ENCODE measurements around the gene PSMG1. TPM values are rescaled to one million over a fixed set of nuclear protein-coding genes. Genes with fewer than 3 reads are reported as not detected.
A peak's percentile ranks its signal among the peaks of the same experiment; 100 is the strongest.

Gene PSMG1
- total RNA-seq, 2 donors from 2014 or later, result 41.2 to 78.1 TPM

DNA sequence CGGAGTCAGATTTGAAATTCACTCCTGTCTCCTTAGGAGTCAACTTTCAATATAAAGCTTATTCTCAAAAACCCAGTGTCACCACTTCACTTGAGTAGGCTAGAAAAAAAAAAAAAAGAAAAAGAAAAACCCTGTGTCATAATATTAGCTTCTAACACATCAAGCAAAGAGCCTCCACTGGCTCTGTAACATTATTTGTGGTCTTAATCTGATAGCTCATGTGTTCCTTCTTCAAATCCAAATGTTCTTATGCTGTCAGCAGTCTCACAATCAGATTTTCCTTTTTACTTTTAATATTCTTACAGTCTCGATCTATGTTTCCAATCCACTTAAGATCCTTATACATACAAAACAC, 26.1 kb upstream of the PSMG1 start:
- TF ChIP-seq, protein P1, sequence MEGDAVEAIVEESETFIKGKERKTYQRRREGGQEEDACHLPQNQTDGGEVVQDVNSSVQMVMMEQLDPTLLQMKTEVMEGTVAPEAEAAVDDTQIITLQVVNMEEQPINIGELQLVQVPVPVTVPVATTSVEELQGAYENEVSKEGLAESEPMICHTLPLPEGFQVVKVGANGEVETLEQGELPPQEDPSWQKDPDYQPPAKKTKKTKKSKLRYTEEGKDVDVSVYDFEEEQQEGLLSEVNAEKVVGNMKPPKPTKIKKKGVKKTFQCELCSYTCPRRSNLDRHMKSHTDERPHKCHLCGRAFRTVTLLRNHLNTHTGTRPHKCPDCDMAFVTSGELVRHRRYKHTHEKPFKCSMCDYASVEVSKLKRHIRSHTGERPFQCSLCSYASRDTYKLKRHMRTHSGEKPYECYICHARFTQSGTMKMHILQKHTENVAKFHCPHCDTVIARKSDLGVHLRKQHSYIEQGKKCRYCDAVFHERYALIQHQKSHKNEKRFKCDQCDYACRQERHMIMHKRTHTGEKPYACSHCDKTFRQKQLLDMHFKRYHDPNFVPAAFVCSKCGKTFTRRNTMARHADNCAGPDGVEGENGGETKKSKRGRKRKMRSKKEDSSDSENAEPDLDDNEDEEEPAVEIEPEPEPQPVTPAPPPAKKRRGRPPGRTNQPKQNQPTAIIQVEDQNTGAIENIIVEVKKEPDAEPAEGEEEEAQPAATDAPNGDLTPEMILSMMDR (IDR thresholded peaks at IDR 0.05), result no peak
- no peak overlapping the region for H3K9ac ChIP-seq (ENCODE audit: low read depth in 2 of 2, low read length in 2 of 2)
- H3K27me3 ChIP-seq, result no peaks in the 10 kb centered on the region
- H3K4me1 ChIP-seq, result no peaks in the 10 kb centered on the region
- no peaks in the 10 kb centered on the region for H3K9me3 ChIP-seq
- no peak overlapping the region for H3K27ac ChIP-seq
- intact Hi-C loops (cut with DNase I), result no loop called here
- H3K36me3 ChIP-seq, result peaks cover 18% of the 10 kb centered on the region
- no peak for DNase-seq
- no peak overlapping the region for H3K4me3 ChIP-seq

GRCh38 chr21:39208624-39209333, 25.5 kb upstream of the PSMG1 start:
- Histone ChIP-seq H3K27me3 (no peaks in the 10 kb centered on the region), H3K36me3 (peaks cover 18% of the 10 kb centered on the region), H3K9me3 (no peaks in the 10 kb centered on the region), H3K9ac (ENCODE audit: low read depth in 2 of 2, low read length in 2 of 2) (no peak overlapping the region), H3K4me3 (no peak overlapping the region), H3K4me1 (no peaks in the 10 kb centered on the region), H3K27ac (no peak overlapping the region)
- DNase-seq, result peak; percentile 62
- intact Hi-C loops (cut with DNase I), result no loop called here
- TF ChIP-seq, protein P1 (IDR thresholded peaks at IDR 0.05), result no peak

- intact Hi-C loops (cut with DNase I), result no loop called here
- DNase-seq, result no peak
- Histone ChIP-seq H3K4me1 (no peaks in the 10 kb centered on the region), H3K27me3 (no peaks in the 10 kb centered on the region), H3K9me3 (no peaks in the 10 kb centered on the region), H3K4me3 (no peak overlapping the region), H3K36me3 (peaks cover 35% of the 10 kb centered on the region), H3K9ac (ENCODE audit: low read depth in 2 of 2, low read length in 2 of 2) (no peak overlapping the region), H3K27ac (no peak overlapping the region)
- TF ChIP-seq, protein P1 (IDR thresholded peaks at IDR 0.05), result no peak
Observed at GRCh38 chr21:39204134-39204533, 20.9 kb upstream of the PSMG1 start.

DNA sequence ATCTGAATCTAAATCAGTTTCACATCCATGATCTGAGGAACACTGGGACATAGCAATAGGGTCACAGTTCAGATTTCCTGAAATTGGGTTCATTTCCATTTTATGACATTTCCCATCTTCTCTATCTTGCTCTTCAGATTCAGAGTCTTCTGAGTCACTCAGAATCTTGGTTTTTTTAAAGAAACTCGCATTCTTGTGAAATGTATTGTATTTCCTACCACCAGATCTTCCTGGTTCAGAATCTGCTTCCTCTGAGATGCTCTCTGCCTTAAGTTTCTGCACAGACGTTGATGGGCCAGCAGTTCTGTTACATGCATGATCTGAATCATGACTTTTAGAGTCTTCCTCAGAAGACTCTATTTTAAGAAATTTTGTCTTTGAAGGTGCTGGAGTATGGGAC, 15.5 kb upstream of the PSMG1 start:
- TF ChIP-seq, protein P1 (IDR thresholded peaks at IDR 0.05), result no peak
- Histone ChIP-seq H3K4me1 (peaks cover 7% of the 10 kb centered on the region), H3K9me3 (no peaks in the 10 kb centered on the region), H3K27me3 (no peaks in the 10 kb centered on the region), H3K36me3 (peaks cover 21% of the 10 kb centered on the region), H3K4me3 (no peak overlapping the region), H3K9ac (ENCODE audit: low read depth in 2 of 2, low read length in 2 of 2) (no peak overlapping the region), H3K27ac (no peak overlapping the region)
- intact Hi-C loops (cut with DNase I), result loop anchor here (10.0 kb wide), 1 partner anchor 66 kb away; no protein-coding TSS in a partner anchor
- no peak for DNase-seq

GRCh38 chr21:39197448-39198233, 14.4 kb upstream of the PSMG1 start:
- H3K4me1 ChIP-seq, result peaks cover 7% of the 10 kb centered on the region
- no peak overlapping the region for H3K27ac ChIP-seq
- no peak overlapping the region for H3K4me3 ChIP-seq
- H3K9me3 ChIP-seq, result no peaks in the 10 kb centered on the region
- H3K36me3 ChIP-seq, result peaks cover 21% of the 10 kb centered on the region
- no peak for DNase-seq
- no peaks in the 10 kb centered on the region for H3K27me3 ChIP-seq
- intact Hi-C loops (cut with DNase I), result loop anchor here (10.0 kb wide), 1 partner anchor 67 kb away; no protein-coding TSS in a partner anchor
- TF ChIP-seq, protein P1 (IDR thresholded peaks at IDR 0.05), result no peak
- H3K9ac ChIP-seq (ENCODE audit: low read depth in 2 of 2, low read length in 2 of 2), result no peak overlapping the region

Measured in colonic mucosa (tissue), 4 donors.